Panc1 (cell line): ENCODE measurements around the gene GAS7.

Source experiments
- POLR2AphosphoS5 ChIP-seq: IDR thresholded peaks from 2 replicates; pipeline ENCODE4 v1.6.1; 2012; ENCODE audit warnings: mild to moderate bottlenecking, low read depth, low read length, moderate library complexity
- TF ChIP-seq, protein P1 (sequence below): fragments of 450-650 bp; IDR thresholded peaks from 2 replicates; pipeline ENCODE4 v1.5.1; 2017; ENCODE audit warnings: mild to moderate bottlenecking

- TF ChIP-seq, protein P1, sequence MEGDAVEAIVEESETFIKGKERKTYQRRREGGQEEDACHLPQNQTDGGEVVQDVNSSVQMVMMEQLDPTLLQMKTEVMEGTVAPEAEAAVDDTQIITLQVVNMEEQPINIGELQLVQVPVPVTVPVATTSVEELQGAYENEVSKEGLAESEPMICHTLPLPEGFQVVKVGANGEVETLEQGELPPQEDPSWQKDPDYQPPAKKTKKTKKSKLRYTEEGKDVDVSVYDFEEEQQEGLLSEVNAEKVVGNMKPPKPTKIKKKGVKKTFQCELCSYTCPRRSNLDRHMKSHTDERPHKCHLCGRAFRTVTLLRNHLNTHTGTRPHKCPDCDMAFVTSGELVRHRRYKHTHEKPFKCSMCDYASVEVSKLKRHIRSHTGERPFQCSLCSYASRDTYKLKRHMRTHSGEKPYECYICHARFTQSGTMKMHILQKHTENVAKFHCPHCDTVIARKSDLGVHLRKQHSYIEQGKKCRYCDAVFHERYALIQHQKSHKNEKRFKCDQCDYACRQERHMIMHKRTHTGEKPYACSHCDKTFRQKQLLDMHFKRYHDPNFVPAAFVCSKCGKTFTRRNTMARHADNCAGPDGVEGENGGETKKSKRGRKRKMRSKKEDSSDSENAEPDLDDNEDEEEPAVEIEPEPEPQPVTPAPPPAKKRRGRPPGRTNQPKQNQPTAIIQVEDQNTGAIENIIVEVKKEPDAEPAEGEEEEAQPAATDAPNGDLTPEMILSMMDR = no peak
- TF ChIP-seq POLR2AphosphoS5 = no peak
These were observed 167.3 kb downstream of the GAS7 start for GRCh38 chr17:10031127-10031526.
